CD4-positive, alpha-beta T cell treated with Interleukin-10 for 1 hour (primary cell): ENCODE measurements around the gene APBA2.
"Not testable (repeated sequence)": the region's sequence is repeated elsewhere in the genome, so short reads cannot be mapped to it uniquely, and the experiment has no call there.

Experiments
- DNase-seq: peaks from one replicate; pipeline ENCODE4 v3.0.0-alpha.2; 2020

Gene APBA2

GRCh38 chr15:29142129-29142747 lies 256.5 kb downstream of the APBA2 start:
- no peak for DNase-seq

GRCh38 chr15:29143293-29143692 lies 257.5 kb downstream of the APBA2 start:
- no peak for DNase-seq

DNA sequence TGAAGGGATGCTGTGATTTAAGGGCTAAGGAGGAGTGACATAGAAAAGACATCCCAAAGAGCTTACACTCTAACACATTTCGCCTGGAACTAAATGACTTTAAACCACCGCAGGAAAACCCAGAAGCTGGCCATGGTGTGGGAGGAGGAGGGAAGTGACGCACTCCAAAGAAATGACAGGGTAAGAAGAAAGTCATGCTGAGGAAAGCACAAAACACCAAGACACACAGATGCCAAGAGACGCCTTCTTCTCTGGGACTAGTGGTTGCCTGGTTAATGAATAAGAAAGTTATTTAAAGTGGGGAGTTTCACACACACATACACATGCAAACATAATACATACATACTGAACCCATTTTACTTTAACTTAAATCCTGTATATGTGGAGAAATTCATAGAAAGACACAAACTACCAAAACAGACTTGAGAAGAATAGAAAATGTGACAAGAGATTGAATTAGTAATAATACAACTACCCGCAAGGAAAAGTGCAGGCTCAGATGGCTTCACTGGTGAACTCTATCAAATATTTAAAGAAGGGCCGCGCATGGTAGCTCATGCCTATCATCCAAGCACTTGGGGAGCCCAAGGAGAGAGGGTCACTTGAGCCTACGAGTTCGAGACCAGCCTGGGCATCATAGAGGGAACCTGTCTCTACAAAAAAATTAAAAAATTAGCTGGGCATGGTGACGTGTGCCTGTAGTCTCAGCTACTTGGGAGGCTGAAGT lies 258.3 kb downstream of the APBA2 start:
- DNase-seq: no peak

DNA sequence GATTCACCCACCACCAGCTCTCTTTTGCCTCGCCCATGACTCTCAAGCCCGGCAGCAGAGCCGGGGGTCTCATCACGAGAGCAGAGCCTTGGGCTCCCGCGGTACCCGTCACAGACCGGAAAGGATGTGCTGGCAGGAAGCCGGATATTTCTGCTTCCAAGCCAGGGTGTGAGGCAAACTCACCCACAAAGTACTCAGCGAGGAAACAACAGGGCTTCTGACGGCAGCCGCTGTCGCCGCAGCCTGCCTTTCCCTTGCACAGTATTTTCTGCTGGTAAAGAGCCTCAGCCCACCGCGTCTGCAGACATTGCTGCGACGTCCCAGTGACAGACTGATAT lies 263.9 kb downstream of the APBA2 start:
- DNase-seq: no peak

DNA sequence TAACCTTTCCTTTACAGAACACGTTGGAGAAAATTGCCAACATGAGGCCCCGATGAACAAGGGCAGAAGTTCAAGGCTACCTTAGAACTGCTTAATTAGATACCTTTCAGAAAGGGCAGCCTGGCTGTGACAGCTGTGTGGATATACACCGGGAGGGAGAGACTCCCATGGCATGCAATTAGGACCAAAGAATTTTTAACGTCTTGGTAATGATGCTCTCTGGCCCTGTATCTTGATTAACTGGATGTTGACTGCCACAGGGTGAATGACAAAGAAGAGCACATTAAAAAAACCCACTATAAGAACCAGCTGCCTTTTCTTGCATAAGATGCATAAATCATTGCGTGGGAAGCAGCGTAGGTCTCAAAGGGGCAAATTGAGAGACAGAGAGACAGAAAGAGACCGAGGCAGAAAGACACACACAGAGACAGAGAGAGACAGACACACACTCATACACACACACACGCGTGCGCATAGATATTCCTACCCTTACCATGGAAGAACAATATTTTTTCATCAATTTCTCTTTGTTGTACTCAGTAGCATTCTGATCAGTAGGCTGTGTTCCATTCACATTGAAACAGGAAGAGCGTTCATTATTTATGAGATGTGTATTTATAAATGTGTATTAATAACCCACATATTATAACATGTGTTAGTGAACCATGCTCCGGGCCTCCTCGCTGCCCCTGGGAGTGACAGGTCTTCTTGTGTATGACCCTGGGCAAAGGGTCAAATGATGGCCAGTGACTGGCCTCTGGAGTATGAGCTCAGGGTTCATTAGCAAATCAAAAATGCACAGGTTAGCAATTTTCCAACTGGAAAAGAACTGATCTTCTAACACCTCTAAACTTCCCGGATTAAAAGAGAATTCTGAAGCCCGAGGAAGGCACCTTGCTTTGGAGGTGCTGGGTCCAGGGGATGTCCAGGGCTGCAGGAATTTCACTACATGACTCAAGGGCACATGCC lies 265.0 kb downstream of the APBA2 start:
- no peak for DNase-seq

- DNase-seq: no peak
Measured at GRCh38 chr15:29151484-29151857, 265.7 kb downstream of the APBA2 start.

DNA sequence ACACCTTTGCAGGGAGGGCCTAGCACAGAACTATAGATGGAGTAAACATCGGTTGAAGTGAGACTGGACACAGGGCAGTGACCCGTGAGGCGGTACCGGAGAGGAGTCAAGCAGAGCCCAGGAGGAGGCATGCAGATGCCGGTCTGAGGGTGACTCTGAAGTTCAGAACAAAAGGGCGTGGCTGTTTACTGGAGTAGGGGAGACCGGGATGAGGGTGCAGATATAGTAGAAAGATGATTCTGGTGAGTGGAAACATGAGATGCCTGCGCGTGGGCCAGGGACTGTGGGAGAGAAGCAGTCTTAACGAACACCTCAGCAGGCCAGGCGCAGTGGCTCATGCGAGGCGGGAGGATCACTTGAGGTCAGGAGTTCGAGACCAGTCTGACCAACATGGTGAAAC lies 270.7 kb downstream of the APBA2 start:
- no peak for DNase-seq

DNA sequence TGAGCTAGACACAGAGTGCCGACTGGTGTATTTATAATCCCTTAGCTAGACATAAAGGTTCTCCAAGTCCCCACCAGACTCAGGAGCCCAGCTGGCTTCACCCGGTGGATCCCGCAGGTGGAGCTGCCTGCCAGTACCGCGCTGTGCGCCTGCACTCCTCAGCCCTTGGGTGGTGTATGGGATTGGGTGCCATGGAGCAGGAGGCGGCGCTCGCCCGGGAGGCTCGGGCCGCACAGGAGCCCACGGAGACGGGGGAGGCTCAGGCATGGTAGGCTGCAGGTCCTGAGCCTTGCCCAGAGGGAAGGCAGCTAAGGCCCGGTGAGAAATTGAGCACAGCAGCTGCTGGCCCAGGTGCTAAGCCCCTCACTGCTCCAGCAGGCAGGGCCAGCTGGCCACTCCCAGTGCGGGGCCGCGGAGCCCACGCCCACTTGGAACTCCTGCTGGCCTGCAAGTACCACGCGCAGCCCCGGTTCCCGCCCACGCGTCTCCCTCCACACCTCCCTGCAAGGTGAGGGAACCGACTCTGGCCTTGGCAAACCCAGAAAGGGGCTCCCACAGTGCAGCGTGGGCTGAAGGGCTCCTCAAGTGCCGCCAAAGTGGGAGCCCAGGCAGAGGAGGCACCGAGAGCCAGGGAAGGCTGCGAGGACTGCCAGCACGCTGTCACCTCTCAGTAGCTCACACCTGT lies 274.1 kb downstream of the APBA2 start:
- DNase-seq: no peak

DNA sequence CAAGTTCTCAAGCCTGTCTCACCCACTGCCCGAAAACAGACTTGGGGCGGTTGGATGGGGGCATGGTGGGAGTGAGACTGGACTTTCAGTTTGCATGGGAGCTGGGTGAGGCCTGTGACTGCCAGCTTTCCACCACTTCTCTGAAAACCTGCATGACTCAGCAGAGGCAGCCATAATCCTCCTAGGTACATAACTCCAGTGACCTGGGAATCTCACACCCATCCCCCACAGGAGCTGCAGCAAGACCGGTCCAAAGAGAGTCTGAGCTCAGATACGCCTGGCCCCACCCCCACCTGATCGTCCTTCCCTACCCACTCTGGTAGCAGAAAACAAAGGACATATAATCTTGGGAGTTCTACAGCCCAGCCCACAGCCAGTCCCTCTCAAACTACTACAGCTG lies 276.6 kb downstream of the APBA2 start:
- no peak for DNase-seq

GRCh38 chr15:29167122-29167521 lies 281.3 kb downstream of the APBA2 start:
- not testable (repeated sequence) for DNase-seq
